ENCODE results near the gene ADGRL3.
"Not testable (repeated sequence)": the region's sequence is repeated elsewhere in the genome, so short reads cannot be mapped to it uniquely, and the experiment has no call there.

The ADGRL3 gene

GRCh38 chr4:61763682-61764081, 563.6 kb downstream of the ADGRL3 start:
- DNase-seq, result no peak

- not testable (repeated sequence) for DNase-seq
Observed at GRCh38 chr4:61764090-61764489, 564.0 kb downstream of the ADGRL3 start.

GRCh38 chr4:61769444-61770167, 569.5 kb downstream of the ADGRL3 start:
- not testable (repeated sequence) for DNase-seq

- DNase-seq, result no peak
Observed at GRCh38 chr4:61770456-61770855, 570.3 kb downstream of the ADGRL3 start.

- no peak for DNase-seq
Observed at GRCh38 chr4:61771056-61771455, 570.9 kb downstream of the ADGRL3 start.

GRCh38 chr4:61772126-61772525, 572.0 kb downstream of the ADGRL3 start:
- no peak for DNase-seq

- DNase-seq, result no peak
Observed at GRCh38 chr4:61773655-61774245, 573.6 kb downstream of the ADGRL3 start.

GRCh38 chr4:61782133-61782532, 582.0 kb downstream of the ADGRL3 start:
- no peak for DNase-seq

GRCh38 chr4:61783050-61783449, 582.9 kb downstream of the ADGRL3 start:
- no peak for DNase-seq

GRCh38 chr4:61785761-61786160, 585.6 kb downstream of the ADGRL3 start:
- DNase-seq, result no peak

- no peak for DNase-seq
Observed at GRCh38 chr4:61786211-61786610, 586.1 kb downstream of the ADGRL3 start.

GRCh38 chr4:61795998-61796397, 595.9 kb downstream of the ADGRL3 start:
- DNase-seq, result no peak

- DNase-seq, result no peak
Observed at GRCh38 chr4:61799794-61800193, 599.7 kb downstream of the ADGRL3 start.

- DNase-seq, result no peak
Observed at GRCh38 chr4:61805227-61805626, 605.1 kb downstream of the ADGRL3 start.

- no peak for DNase-seq
Observed at GRCh38 chr4:61805979-61806378, 605.9 kb downstream of the ADGRL3 start.

- DNase-seq, result no peak
Observed at GRCh38 chr4:61812171-61812570, 612.0 kb downstream of the ADGRL3 start.

GRCh38 chr4:61817071-61817470, 616.9 kb downstream of the ADGRL3 start:
- no peak for DNase-seq

- DNase-seq, result no peak
Observed at GRCh38 chr4:61820136-61820535, 620.0 kb downstream of the ADGRL3 start.

- DNase-seq, result no peak
Observed at GRCh38 chr4:61824454-61824853, 624.3 kb downstream of the ADGRL3 start.

GRCh38 chr4:61827907-61828391, 627.8 kb downstream of the ADGRL3 start:
- DNase-seq, result no peak

GRCh38 chr4:61828960-61829359, 628.8 kb downstream of the ADGRL3 start:
- DNase-seq, result no peak

- DNase-seq, result no peak
Observed at GRCh38 chr4:61831987-61832386, 631.9 kb downstream of the ADGRL3 start.

GRCh38 chr4:61837395-61837794, 637.3 kb downstream of the ADGRL3 start:
- DNase-seq, result no peak

GRCh38 chr4:61838072-61838471, 637.9 kb downstream of the ADGRL3 start:
- DNase-seq, result no peak

- DNase-seq, result no peak
Observed at GRCh38 chr4:61841714-61842113, 641.6 kb downstream of the ADGRL3 start.

Data from activated effector memory CD4-positive, alpha-beta T cell treated with anti-CD3 and anti-CD28 coated beads, Interleukin-2, amount 50 U/mL, for 16 hours (primary cell).